Mesenchymal stem cell (in vitro differentiated cells and primary cell): ENCODE results near the gene PARD3B.
A peak's percentile ranks its signal among the peaks of the same experiment; 100 is the strongest.

Experiments used
- DNase-seq: peaks from one replicate; pipeline ENCODE4 v3.0.0-alpha.2; 2013
- H2AFZ ChIP-seq: one replicate; pipeline ENCODE4 v1.6.1; 2013; ENCODE audit warnings: low read depth, mild to moderate bottlenecking, control low read depth, inconsistent platforms, low read length, moderate library complexity
- H2AK5ac ChIP-seq: 2 replicates; pipeline ENCODE4 v1.6.1; 2013; ENCODE audit warnings: low read length, moderate library complexity, mild to moderate bottlenecking, inconsistent platforms; ENCODE audit not compliant: severe bottlenecking
- H2BK120ac ChIP-seq: one replicate; pipeline ENCODE4 v1.6.1; 2013; ENCODE audit warnings: low read depth, mild to moderate bottlenecking, inconsistent platforms, low read length, moderate library complexity
- H2BK12ac ChIP-seq, 2 experiments: one replicate each; pipeline ENCODE4 v1.6.1; 2013; ENCODE audit warnings: inconsistent platforms in 2 of 2, low read length in 2 of 2, mild to moderate bottlenecking in 2 of 2, moderate library complexity in 2 of 2, control low read depth in 1 of 2
- H2BK15ac ChIP-seq: one replicate; pipeline ENCODE4 v1.6.1; 2013; ENCODE audit warnings: mild to moderate bottlenecking, low read depth, inconsistent platforms; ENCODE audit not compliant: poor library complexity, severe bottlenecking
- H2BK5ac ChIP-seq: 2 replicates; pipeline ENCODE4 v1.6.1; 2013; ENCODE audit warnings: low read depth, mild to moderate bottlenecking, low read length, control low read depth, inconsistent platforms; ENCODE audit not compliant: poor library complexity, severe bottlenecking
- H3K14ac ChIP-seq, 2 experiments: one replicate each; pipeline ENCODE4 v1.6.1; 2013; ENCODE audit warnings: inconsistent platforms in 2 of 2, low read length in 2 of 2, control low read depth in 1 of 2, mild to moderate bottlenecking in 1 of 2, moderate library complexity in 1 of 2
- H3K18ac ChIP-seq, 2 experiments: one replicate each; pipeline ENCODE4 v1.6.1; 2013; ENCODE audit warnings: inconsistent platforms in 2 of 2, low read length in 2 of 2, control low read depth in 1 of 2, low read depth in 1 of 2, mild to moderate bottlenecking in 1 of 2
- H3K23ac ChIP-seq, 2 experiments: one replicate each; pipeline ENCODE4 v1.6.1; 2013; ENCODE audit warnings: inconsistent platforms in 2 of 2, low read length in 2 of 2, mild to moderate bottlenecking in 2 of 2, moderate library complexity in 2 of 2, control low read depth in 1 of 2
- H3K27ac ChIP-seq: 2 replicates; pipeline ENCODE4 v1.5.1; 2013; ENCODE audit warnings: mild to moderate bottlenecking, moderate library complexity, low read length, control low read depth, inconsistent platforms; ENCODE audit not compliant: poor library complexity, severe bottlenecking
- H3K27me3 ChIP-seq, 2 experiments: 2 replicates each; pipeline versions ENCODE4 v1.6.1 to v1.7.0; 2013; ENCODE audit warnings: low read length in 2 of 2, mild to moderate bottlenecking in 2 of 2, moderate library complexity in 2 of 2, control low read depth in 1 of 2, inconsistent platforms in 1 of 2; ENCODE audit not compliant: control insufficient read depth in 1 of 2, insufficient read depth in 1 of 2
- H3K36me3 ChIP-seq, 2 experiments: 2 replicates each; pipeline versions ENCODE4 v1.6.1 to v1.7.0; 2013; ENCODE audit warnings: low read length in 2 of 2, control low read depth in 1 of 2, inconsistent platforms in 1 of 2, low read depth in 1 of 2, mild to moderate bottlenecking in 1 of 2; ENCODE audit not compliant: insufficient read depth in 2 of 2, control insufficient read depth in 1 of 2
- H3K4ac ChIP-seq, 2 experiments: one replicate each; pipeline ENCODE4 v1.6.1; 2013; ENCODE audit warnings: inconsistent platforms in 2 of 2, low read length in 2 of 2, mild to moderate bottlenecking in 2 of 2, moderate library complexity in 2 of 2, control low read depth in 1 of 2, low read depth in 1 of 2
- H3K4me1 ChIP-seq: 2 replicates; pipeline ENCODE4 v1.6.1; 2013; ENCODE audit warnings: low read depth, low read length, control low read depth; ENCODE audit not compliant: control insufficient read depth, insufficient read depth
- H3K4me2 ChIP-seq: 2 replicates; pipeline ENCODE4 v1.6.1; 2013; ENCODE audit warnings: low read length, mild to moderate bottlenecking, inconsistent platforms; ENCODE audit not compliant: poor library complexity, severe bottlenecking
- H3K4me3 ChIP-seq, 2 experiments: 2 replicates each; pipeline versions ENCODE4 v1.5.1 to v1.7.0; 2013; ENCODE audit warnings: low read length in 2 of 2, mild to moderate bottlenecking in 2 of 2, control low read depth in 1 of 2, low read depth in 1 of 2; ENCODE audit not compliant: insufficient read depth in 1 of 2
- H3K79me1 ChIP-seq: replicated peaks from 2 replicates; pipeline ENCODE4 v1.6.1; 2013; ENCODE audit warnings: mild to moderate bottlenecking, control low read depth, low read length, inconsistent platforms; ENCODE audit not compliant: poor library complexity, severe bottlenecking
- H3K9ac ChIP-seq: 2 replicates; pipeline ENCODE4 v1.7.0; 2013; ENCODE audit warnings: mild to moderate bottlenecking, low read length, moderate library complexity
- H3K9me3 ChIP-seq: 2 replicates; pipeline ENCODE4 v1.7.0; 2013; ENCODE audit warnings: mild to moderate bottlenecking, low read length; ENCODE audit not compliant: control insufficient read depth
- H4K8ac ChIP-seq: one replicate; pipeline ENCODE4 v1.6.1; 2013; ENCODE audit warnings: inconsistent platforms, mild to moderate bottlenecking, low read length, moderate library complexity
- H4K91ac ChIP-seq: one replicate; pipeline ENCODE4 v1.6.1; 2013; ENCODE audit warnings: mild to moderate bottlenecking, low read length, inconsistent platforms
- WGBS: methylation state at CpG from one replicate; pipeline ENCODE4 v1.1.7; 2013; ENCODE audit warnings: mixed read lengths; 5-methylcytosine and 5-hydroxymethylcytosine counted together

The PARD3B gene

GRCh38 chr2:205287316-205287715 is 742.0 kb downstream of the PARD3B start:
- no peak overlapping the region for H3K9ac ChIP-seq
- H2BK120ac ChIP-seq, result no peak overlapping the region
- H4K8ac ChIP-seq, result peak overlapping the region; percentile 50
- peak overlapping the region; percentile 32 for H2AK5ac ChIP-seq
- H3K18ac ChIP-seq, result no peak overlapping the region
- no peak overlapping the region for H2BK5ac ChIP-seq
- H3K79me1 ChIP-seq, result no peaks in the 10 kb centered on the region
- H3K27me3 ChIP-seq, result no peaks in the 10 kb centered on the region
- H3K4ac ChIP-seq, result no peak overlapping the region
- H3K36me3 ChIP-seq, result no peaks in the 10 kb centered on the region
- H3K23ac ChIP-seq, result no peak overlapping the region
- no peak overlapping the region for H3K14ac ChIP-seq
- H2BK12ac ChIP-seq, result no peak overlapping the region
- H4K91ac ChIP-seq, result no peak overlapping the region
- no peaks in the 10 kb centered on the region for H3K9me3 ChIP-seq
- WGBS, result 94% methylated on average over 4 of the region's 4 CpGs
- H3K4me2 ChIP-seq, result no peak overlapping the region
- H3K4me3 ChIP-seq, result no peak overlapping the region
- no peak overlapping the region for H3K27ac ChIP-seq
- peaks cover 1% of the 10 kb centered on the region for H3K4me1 ChIP-seq
- no peak overlapping the region for H2BK15ac ChIP-seq
- H2AFZ ChIP-seq, result no peak overlapping the region
- no peak for DNase-seq

GRCh38 chr2:205288686-205289085 is 743.4 kb downstream of the PARD3B start:
- H2BK15ac ChIP-seq, result no peak overlapping the region
- no peaks in the 10 kb centered on the region for H3K9me3 ChIP-seq
- H3K18ac ChIP-seq, result no peak overlapping the region
- no peak overlapping the region for H3K27ac ChIP-seq
- H3K4me2 ChIP-seq, result no peak overlapping the region
- H3K4me3 ChIP-seq, result no peak overlapping the region
- peak overlapping the region in 1 of 2 experiments; percentile 42 for H3K23ac ChIP-seq
- peaks cover 1% of the 10 kb centered on the region for H3K4me1 ChIP-seq
- no peak overlapping the region for H2AFZ ChIP-seq
- no peak overlapping the region for H3K4ac ChIP-seq
- WGBS, result 81% methylated on average over 3 of the region's 3 CpGs
- no peak overlapping the region for H2BK120ac ChIP-seq
- H3K9ac ChIP-seq, result no peak overlapping the region
- no peak overlapping the region for H2AK5ac ChIP-seq
- no peak overlapping the region for H4K91ac ChIP-seq
- no peak for DNase-seq
- no peaks in the 10 kb centered on the region for H3K27me3 ChIP-seq
- no peaks in the 10 kb centered on the region for H3K79me1 ChIP-seq
- no peaks in the 10 kb centered on the region for H3K36me3 ChIP-seq
- no peak overlapping the region for H2BK12ac ChIP-seq
- no peak overlapping the region for H2BK5ac ChIP-seq
- H4K8ac ChIP-seq, result no peak overlapping the region
- H3K14ac ChIP-seq, result no peak overlapping the region

- no CpG with 5 or more reads among the region's 1 CpG for WGBS
- Histone ChIP-seq H4K8ac (no peak overlapping the region), H3K4ac (no peak overlapping the region), H2BK5ac (no peak overlapping the region), H3K36me3 (no peaks in the 10 kb centered on the region), H3K23ac (no peak overlapping the region), H3K14ac (no peak overlapping the region), H3K79me1 (no peaks in the 10 kb centered on the region), H3K4me2 (no peak overlapping the region), H3K4me3 (no peak overlapping the region), H2BK12ac (no peak overlapping the region), H3K9me3 (no peaks in the 10 kb centered on the region), H4K91ac (no peak overlapping the region), H3K27me3 (no peaks in the 10 kb centered on the region), H3K9ac (no peak overlapping the region), H2BK120ac (no peak overlapping the region), H3K4me1 (peaks cover 1% of the 10 kb centered on the region), H2AFZ (no peak overlapping the region), H2AK5ac (no peak overlapping the region), H2BK15ac (no peak overlapping the region), H3K18ac (no peak overlapping the region), H3K27ac (no peak overlapping the region)
- no peak for DNase-seq
These were observed 745.0 kb downstream of the PARD3B start for GRCh38 chr2:205290299-205290698.

DNA sequence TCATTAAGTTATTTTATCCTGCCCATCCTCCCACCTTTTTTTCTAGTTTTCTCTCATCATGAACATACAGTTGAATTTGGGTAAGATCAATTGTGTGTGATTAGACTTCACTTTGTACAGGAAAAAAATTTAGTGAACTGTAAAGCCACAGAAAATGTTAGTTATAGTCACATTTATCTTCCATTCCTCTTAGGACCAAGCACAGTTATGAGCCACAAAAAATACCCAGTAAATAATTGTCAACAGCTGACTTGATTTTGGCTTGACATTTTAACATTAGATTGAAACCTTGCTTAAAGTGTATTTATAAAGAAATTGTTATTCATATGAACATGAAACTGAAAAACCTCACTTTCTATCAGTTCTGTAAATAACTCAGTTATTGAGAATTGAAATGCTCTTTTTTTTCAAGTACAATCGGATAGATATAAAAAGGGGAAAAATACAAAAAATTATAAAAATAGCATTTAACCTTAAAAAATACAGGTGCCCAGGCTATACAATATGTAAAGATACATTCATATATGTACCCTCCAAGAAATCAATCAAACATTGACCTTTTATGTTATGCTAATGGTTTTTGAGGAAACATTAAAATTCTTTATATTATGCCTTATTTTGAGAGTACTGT is 747.5 kb downstream of the PARD3B start:
- H3K4me1 ChIP-seq, result peaks cover 1% of the 10 kb centered on the region
- H3K23ac ChIP-seq, result no peak overlapping the region
- H2AK5ac ChIP-seq, result no peak overlapping the region
- no peaks in the 10 kb centered on the region for H3K79me1 ChIP-seq
- H2AFZ ChIP-seq, result no peak overlapping the region
- no peak overlapping the region for H3K14ac ChIP-seq
- H3K36me3 ChIP-seq, result no peaks in the 10 kb centered on the region
- H2BK5ac ChIP-seq, result no peak overlapping the region
- H3K4ac ChIP-seq, result no peak overlapping the region
- H2BK12ac ChIP-seq, result no peak overlapping the region
- DNase-seq, result no peak
- no peak overlapping the region for H2BK15ac ChIP-seq
- no peak overlapping the region for H4K8ac ChIP-seq
- no peak overlapping the region for H3K18ac ChIP-seq
- no peak overlapping the region for H3K4me3 ChIP-seq
- no peaks in the 10 kb centered on the region for H3K9me3 ChIP-seq
- no peak overlapping the region for H4K91ac ChIP-seq
- WGBS, result no CpG with 5 or more reads among the region's 1 CpG
- H3K9ac ChIP-seq, result no peak overlapping the region
- no peak overlapping the region for H2BK120ac ChIP-seq
- H3K27me3 ChIP-seq, result no peaks in the 10 kb centered on the region
- no peak overlapping the region for H3K27ac ChIP-seq
- H3K4me2 ChIP-seq, result no peak overlapping the region
